ENCODE measurements around the gene ADPRM. TPM values are rescaled to one million over a fixed set of nuclear protein-coding genes. Genes with fewer than 3 reads are reported as not detected.
A peak's percentile ranks its signal among the peaks of the same experiment; 100 is the strongest.
"Not testable (repeated sequence)": the region's sequence is repeated elsewhere in the genome, so short reads cannot be mapped to it uniquely, and the experiment has no call there.

Gene ADPRM
- total RNA-seq, 2 experiments from 2014 or later = 34.2 to 35.0 TPM

- H3K4me3 Mint-ChIP-seq = peak overlapping the region; percentile 22
Observed at GRCh38 chr17:10727192-10727591, 29.8 kb downstream of the ADPRM start.

GRCh38 chr17:10728331-10728892 lies 31.0 kb downstream of the ADPRM start:
- Histone ChIP-seq H3K9me3 (ENCODE audit: control insufficient read depth in 1 of 2, insufficient read depth in 1 of 2, low read length in 2 of 2) (no peaks in the 10 kb centered on the region), H3K4me1 (ENCODE audit: insufficient read depth, low read length) (peaks cover 11% of the 10 kb centered on the region), H3K36me3 (ENCODE audit: insufficient read depth, low read length) (no peaks in the 10 kb centered on the region), H3K27ac (ENCODE audit: low read depth in 1 of 2, low read length in 2 of 2) (no peak overlapping the region), H3K27me3 (ENCODE audit: control insufficient read depth in 1 of 2, insufficient read depth in 2 of 2, low read length in 2 of 2) (no peaks in the 10 kb centered on the region), H3K4me3 (ENCODE audit: low read length) (no peak overlapping the region)
- Mint-ChIP-seq H3K4me3 (peak overlapping the region; percentile 86), H3K27ac (peak overlapping the region; percentile 68), H3K4me1 (ENCODE audit: low read depth) (peaks cover 13% of the 10 kb centered on the region), H3K27me3 (no peaks in the 10 kb centered on the region), H3K9me3 (no peaks in the 10 kb centered on the region), H3K36me3 (ENCODE audit: low read depth) (no peaks in the 10 kb centered on the region)
- ATAC-seq (ENCODE audit: poor library complexity) (no peak), DNase-seq (no peak)
- intact Hi-C loops (cut with DNase I, micrococcal nuclease) = no loop called here
- ChIA-PET CTCF (no interaction called here), POLR2A (interaction anchor here (1.4 kb wide), 1 partner anchor 28 kb away, joined by 5 read pairs; no protein-coding TSS in a partner anchor)
- TF ChIP-seq CTCF (IDR thresholded peaks at IDR 0.05) = no peak

More at GRCh38 chr17:10727192-10727591, 29.8 kb downstream of the ADPRM start:
- Mint-ChIP-seq H3K27me3 (no peaks in the 10 kb centered on the region), H3K9me3 (no peaks in the 10 kb centered on the region), H3K36me3 (ENCODE audit: low read depth) (peaks cover 4% of the 10 kb centered on the region), H3K27ac (peak overlapping the region; percentile 15), H3K4me1 (ENCODE audit: low read depth) (peaks cover 13% of the 10 kb centered on the region)
- no peak for DNase-seq
- ChIA-PET CTCF (no interaction called here), POLR2A (no interaction called here)
- no peaks in the 10 kb centered on the region for H3K27me3 ChIP-seq (ENCODE audit: control insufficient read depth in 1 of 2, insufficient read depth in 2 of 2, low read length in 2 of 2)
- H3K4me1 ChIP-seq (ENCODE audit: insufficient read depth, low read length) = peaks cover 11% of the 10 kb centered on the region
- no peak for TF ChIP-seq CTCF (IDR thresholded peaks at IDR 0.05)
- no peak overlapping the region for H3K4me3 ChIP-seq (ENCODE audit: low read length)
- no peak for ATAC-seq (ENCODE audit: poor library complexity)
- H3K9me3 ChIP-seq (ENCODE audit: control insufficient read depth in 1 of 2, insufficient read depth in 1 of 2, low read length in 2 of 2) = no peaks in the 10 kb centered on the region
- no peaks in the 10 kb centered on the region for H3K36me3 ChIP-seq (ENCODE audit: insufficient read depth, low read length)
- intact Hi-C loops (cut with DNase I, micrococcal nuclease) = no loop called here
- no peak overlapping the region for H3K27ac ChIP-seq (ENCODE audit: low read depth in 1 of 2, low read length in 2 of 2)

- Histone ChIP-seq H3K9me3 (ENCODE audit: control insufficient read depth in 1 of 2, insufficient read depth in 1 of 2, low read length in 2 of 2) (no peaks in the 10 kb centered on the region), H3K27ac (ENCODE audit: low read depth in 1 of 2, low read length in 2 of 2) (peak within 1 kb of the TSS in 1 of 2 donors; percentile 5), H3K27me3 (ENCODE audit: control insufficient read depth in 1 of 2, insufficient read depth in 2 of 2, low read length in 2 of 2) (no peaks in the 10 kb centered on the region), H3K4me1 (ENCODE audit: insufficient read depth, low read length) (peaks cover 11% of the 10 kb centered on the region), H3K4me3 (ENCODE audit: low read length) (peak within 1 kb of the TSS; percentile 62), H3K36me3 (ENCODE audit: insufficient read depth, low read length) (no peaks in the 10 kb centered on the region)
- Mint-ChIP-seq H3K27ac (peak within 1 kb of the TSS; percentile 68), H3K36me3 (ENCODE audit: low read depth) (no peaks in the 10 kb centered on the region), H3K4me1 (ENCODE audit: low read depth) (peaks cover 13% of the 10 kb centered on the region), H3K27me3 (no peaks in the 10 kb centered on the region), H3K4me3 (peak within 1 kb of the TSS; percentile 90), H3K9me3 (no peaks in the 10 kb centered on the region)
- ChIA-PET CTCF (no interaction called here), POLR2A (interaction anchor here (1.4 to 2.2 kb wide), 2 partner anchors 29 to 34 kb away, joined by 5 to 7 read pairs; no protein-coding TSS in a partner anchor)
- intact Hi-C loops (cut with DNase I, micrococcal nuclease) = loop anchor here in 1 of 2 experiments (10.0 kb wide), 1 partner anchor 85 kb away; no protein-coding TSS in a partner anchor
- ATAC-seq (ENCODE audit: poor library complexity) = peak; percentile 74
- no peak for TF ChIP-seq CTCF (IDR thresholded peaks at IDR 0.05)
- peak in 12 of 14 experiments; percentile 8 to 61 (median 25) for DNase-seq
Observed at GRCh38 chr17:10729334-10730193, 32.2 kb downstream of the ADPRM start, which contains the start of gene TMEM220. Gene TMEM220 (minus strand): TSS chr17:10730023. CDS start chr17:10729851, 172 bp downstream.

GRCh38 chr17:10730247-10730646 lies 32.9 kb downstream of the ADPRM start:
- H3K27me3 ChIP-seq (ENCODE audit: control insufficient read depth in 1 of 2, insufficient read depth in 2 of 2, low read length in 2 of 2); H3K9me3 Mint-ChIP-seq; H3K36me3 Mint-ChIP-seq (ENCODE audit: low read depth); H3K27me3 Mint-ChIP-seq; CTCF ChIA-PET; H3K27ac ChIP-seq (ENCODE audit: low read depth in 1 of 2, low read length in 2 of 2); ATAC-seq (ENCODE audit: poor library complexity); H3K9me3 ChIP-seq (ENCODE audit: control insufficient read depth in 1 of 2, insufficient read depth in 1 of 2, low read length in 2 of 2); H3K36me3 ChIP-seq (ENCODE audit: insufficient read depth, low read length); DNase-seq: not testable (repeated sequence)
- intact Hi-C loops (cut with DNase I, micrococcal nuclease) = loop anchor here in 1 of 2 experiments (10.0 kb wide), 1 partner anchor 85 kb away; no protein-coding TSS in a partner anchor
- Mint-ChIP-seq H3K4me3 (peak overlapping the region; percentile 90), H3K4me1 (ENCODE audit: low read depth) (peaks cover 13% of the 10 kb centered on the region), H3K27ac (peak overlapping the region; percentile 68)
- peaks cover 11% of the 10 kb centered on the region for H3K4me1 ChIP-seq (ENCODE audit: insufficient read depth, low read length)
- POLR2A ChIA-PET = interaction anchor here (0.9 to 2.2 kb wide), 3 partner anchors 31 to 34 kb away, joined by 3 to 8 read pairs (median 7); partner anchors contain the start of genes ADPRM and SCO1
- peak overlapping the region; percentile 62 for H3K4me3 ChIP-seq (ENCODE audit: low read length)

All from CD4-positive, alpha-beta T cell (primary cell).